Activated naive CD4-positive, alpha-beta T cell treated with Interleukin-2 at 50 U/mL for 16 hours (primary cell): ENCODE data around the gene CYGB.
A peak's percentile ranks its signal among the peaks of the same experiment; 100 is the strongest.

Experiments
- DNase-seq: peaks from one replicate; pipeline ENCODE4 v3.0.0-alpha.2; 2020

The CYGB gene

GRCh38 chr17:76497979-76498875, 39.3 kb downstream of the CYGB start:
- no peak for DNase-seq

- DNase-seq: no peak
These were observed 39.9 kb downstream of the CYGB start for GRCh38 chr17:76497699-76497978.

DNA sequence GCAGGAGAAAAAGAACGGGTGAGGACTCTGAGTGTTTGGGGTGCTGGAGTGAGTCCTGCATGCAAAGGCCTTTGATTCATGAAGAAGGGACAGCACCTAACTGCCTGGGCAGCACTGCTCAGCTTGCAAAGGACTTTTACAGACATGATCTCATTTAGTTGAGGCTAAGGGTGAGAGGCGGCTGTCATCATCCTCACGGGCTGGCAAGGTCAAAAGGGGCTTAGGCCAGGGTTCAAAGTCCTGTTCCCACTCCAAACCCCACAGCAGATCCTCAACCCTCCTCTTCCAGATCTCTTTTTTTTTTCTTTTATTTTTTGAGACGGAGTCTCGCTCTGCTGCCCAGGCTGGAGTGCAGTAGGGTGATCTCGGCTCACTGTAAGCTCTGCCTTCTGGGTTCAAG, 41.0 kb downstream of the CYGB start:
- DNase-seq: no peak

GRCh38 chr17:76495663-76496400, 41.7 kb downstream of the CYGB start:
- DNase-seq: no peak

- no peak for DNase-seq
These were observed 43.9 kb downstream of the CYGB start for GRCh38 chr17:76493505-76494167.

DNA sequence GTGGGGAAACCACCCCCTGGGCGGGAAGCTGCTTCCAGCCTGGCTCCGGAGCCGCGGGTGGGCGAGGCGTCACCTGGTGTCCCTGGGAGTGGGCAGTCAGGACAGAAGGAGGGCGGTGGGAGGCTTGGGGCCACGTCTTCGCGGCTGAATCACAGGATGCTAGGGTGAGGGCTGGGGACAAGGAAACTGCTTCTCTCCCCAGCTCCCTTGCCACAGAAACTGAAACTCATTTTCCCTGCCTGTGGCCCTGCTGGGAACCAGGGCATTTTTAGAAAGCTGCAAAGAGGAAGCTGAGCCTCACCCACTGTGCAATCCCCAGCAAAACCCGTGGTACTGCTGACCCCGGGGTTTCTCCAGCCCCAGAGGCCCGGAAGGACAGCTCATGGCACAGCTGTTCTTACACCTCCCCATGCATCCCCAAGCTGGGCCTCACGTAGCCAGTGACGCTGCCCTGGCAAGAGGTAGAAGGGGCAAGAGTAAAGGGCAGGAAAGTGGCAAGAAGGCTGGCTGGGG, 44.5 kb downstream of the CYGB start:
- peak; percentile 43 for DNase-seq

GRCh38 chr17:76492123-76492988, 45.2 kb downstream of the CYGB start:
- DNase-seq: no peak

GRCh38 chr17:76491271-76492122, 46.0 kb downstream of the CYGB start:
- no peak for DNase-seq

- no peak for DNase-seq
These were observed 47.3 kb downstream of the CYGB start for GRCh38 chr17:76490112-76490710.

GRCh38 chr17:76487451-76488192, 49.9 kb downstream of the CYGB start:
- DNase-seq: no peak

- DNase-seq: no peak
These were observed 51.9 kb downstream of the CYGB start for GRCh38 chr17:76485569-76485968.

DNA sequence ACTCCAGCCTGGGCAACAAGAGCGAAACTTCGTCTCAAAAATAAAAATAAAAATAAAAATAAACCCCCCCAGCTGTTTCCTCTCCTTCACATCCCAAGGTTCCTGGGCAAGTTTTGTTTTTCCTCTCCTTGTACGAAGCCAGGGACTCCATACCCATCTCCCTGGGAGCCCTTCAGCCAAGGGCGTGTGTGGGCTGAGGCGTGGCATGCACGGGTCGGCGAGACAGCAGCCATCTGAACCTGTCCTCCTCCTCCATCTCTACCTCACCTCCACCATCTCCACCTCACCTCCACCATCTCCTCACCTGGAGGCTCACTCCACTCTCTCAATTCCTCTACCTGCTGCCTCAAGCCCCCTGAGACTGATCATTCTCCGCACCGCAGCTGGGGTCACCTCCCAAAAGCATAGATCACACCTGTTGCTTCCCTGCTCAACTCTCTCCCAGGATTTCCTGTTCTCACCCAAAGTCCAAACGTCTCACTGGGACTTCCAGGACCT, 53.2 kb downstream of the CYGB start:
- DNase-seq: no peak

DNA sequence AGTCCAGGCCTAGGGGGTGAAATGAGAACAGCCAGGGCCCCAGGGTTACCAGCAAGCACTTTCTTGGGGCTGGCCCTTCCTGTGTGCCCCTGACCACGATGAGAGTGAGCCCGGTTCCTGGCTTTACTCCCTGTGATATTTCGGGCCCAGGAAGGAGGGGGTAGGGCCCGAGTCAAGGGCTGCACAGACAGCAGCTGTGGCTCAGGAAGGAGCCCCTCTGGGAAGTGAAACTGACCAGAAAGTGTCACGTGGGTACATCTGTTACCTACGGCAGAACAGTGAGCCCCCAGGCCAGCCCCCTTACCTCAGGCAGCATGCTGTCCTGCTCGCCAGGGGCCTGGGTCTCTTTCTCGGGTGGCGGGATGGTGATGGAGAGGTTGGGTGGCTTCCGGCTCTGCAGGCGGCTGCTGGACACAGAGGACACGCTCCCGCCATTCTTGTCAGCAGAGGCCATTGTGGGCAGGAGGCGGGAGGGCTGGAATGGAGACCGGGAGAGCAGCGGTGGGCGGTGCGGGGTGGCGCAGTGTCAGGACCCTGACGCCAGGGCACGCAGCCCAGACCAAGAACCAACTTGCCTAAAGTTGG, 56.3 kb downstream of the CYGB start:
- no peak for DNase-seq

- no peak for DNase-seq
These were observed 56.9 kb downstream of the CYGB start for GRCh38 chr17:76480632-76481031.

DNA sequence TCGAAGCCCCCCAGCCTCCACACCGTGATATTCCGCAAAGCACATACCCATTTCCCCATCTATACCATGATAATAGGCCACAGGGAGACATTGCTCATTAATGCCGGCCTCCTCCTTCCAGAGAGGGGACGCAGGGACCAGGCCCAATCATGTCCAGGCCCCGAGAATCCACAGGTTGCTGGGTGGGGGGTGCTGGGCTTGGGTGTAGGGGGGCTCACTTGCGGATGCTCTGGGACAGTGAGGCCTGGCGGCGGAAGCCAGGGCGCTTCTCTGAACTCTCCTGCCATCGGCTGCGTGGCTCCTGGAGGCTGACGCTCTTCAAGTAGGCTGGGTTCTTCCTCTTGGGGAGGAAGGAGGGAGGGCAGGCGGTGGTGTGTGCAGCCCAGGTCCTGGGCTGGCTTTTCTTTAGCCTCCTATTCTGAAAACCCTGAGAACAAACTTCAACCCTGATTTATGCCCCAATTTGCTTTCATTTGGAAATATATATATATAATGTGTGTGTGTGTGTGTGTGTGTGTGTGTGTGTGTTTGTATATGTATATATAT, 57.9 kb downstream of the CYGB start:
- DNase-seq: no peak

DNA sequence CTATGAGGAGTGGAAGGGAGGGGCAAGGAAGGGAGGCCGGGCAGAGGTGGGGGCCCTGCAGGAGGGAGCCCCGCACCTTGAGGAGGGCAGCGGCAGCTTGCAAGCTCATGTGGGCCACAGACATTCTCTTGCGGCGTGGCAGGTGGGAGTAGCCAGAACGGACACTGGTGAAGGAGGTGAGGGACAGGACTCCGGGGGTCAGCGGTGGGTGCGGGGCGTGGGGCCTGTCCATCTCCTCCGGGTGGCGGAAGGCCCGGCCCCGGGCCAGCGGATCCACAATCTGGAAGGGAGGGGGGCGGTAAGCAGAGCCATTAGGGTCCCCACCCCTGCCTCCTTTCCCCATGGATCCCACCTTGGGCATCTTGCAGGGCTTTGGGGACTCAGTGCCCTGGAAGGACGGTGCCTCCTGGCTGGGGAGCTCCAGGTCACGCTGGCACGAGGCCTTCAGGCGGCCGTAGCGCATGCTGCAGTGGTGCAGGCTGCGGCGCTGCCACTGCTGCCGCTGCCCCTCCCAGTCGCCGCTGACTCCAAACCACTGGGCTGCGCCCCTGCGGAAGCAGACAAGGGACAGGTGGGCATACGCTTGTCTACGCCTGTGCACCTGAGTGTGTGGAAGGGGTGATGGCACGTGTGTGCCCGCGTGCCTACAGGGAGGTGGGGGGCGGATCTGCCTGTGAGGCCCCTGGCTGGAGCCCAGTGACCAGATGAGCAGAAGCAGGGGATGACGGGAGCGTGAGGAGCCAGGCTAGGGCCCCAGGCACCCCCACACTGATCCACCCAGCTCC, 58.6 kb downstream of the CYGB start:
- DNase-seq: no peak

DNA sequence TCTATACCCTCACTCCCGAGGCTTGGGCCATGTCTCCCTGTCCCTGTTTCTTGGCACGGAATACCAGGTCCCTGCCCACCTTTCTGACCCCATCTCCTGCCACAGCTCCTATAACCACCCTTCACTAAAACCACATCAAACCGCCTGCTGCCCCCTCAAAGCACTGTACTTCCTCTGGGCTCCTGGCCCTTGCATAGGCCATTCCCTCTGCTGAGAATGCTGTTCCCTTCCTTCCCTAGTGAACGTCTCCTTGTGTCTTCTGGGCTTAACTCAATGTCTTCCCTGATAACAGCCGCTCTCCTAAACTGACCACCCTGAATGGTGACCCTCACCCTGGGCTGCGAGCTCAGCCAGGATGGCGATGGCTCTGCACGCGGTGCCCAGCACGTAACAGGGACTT, 59.4 kb downstream of the CYGB start:
- no peak for DNase-seq

DNA sequence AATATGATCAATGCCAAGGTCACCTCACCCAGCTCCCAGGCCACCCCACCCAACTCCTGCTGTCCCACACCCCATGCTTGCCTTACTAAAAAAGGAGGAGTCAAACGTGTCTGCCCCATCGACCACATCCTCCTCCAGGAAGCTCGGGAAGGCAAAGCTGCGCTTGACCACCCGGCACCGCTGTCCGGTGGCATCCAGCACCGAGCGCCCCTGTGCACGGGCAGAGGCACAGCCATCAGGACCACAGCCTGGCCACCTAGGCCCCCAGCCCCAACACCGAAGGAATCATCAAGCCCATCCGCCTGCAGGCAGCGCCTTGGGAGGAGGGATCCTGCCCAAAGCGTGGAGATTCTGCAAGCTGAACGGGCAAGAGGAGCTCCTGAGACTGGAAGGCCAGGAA, 59.9 kb downstream of the CYGB start:
- no peak for DNase-seq
